Measurements from ENCODE around the gene PRSS37. TPM values are rescaled to one million over a fixed set of nuclear protein-coding genes. Genes with fewer than 3 reads are reported as not detected.

PRSS37 gene
- total RNA-seq, 1 experiment from 2014 or later: not detected

GRCh38 chr7:141880960-141881359 is 39.7 kb upstream of the PRSS37 start:
- no TSS peak for BruUV-seq (replicated peaks)
- no peak for ATAC-seq
- Histone ChIP-seq H3K9me2 (ENCODE audit: insufficient read depth) (no peaks in the 10 kb centered on the region), H3K9ac (ENCODE audit: low read length) (no peak overlapping the region), H3K4me3 (replicated peaks in 1 of 2; ENCODE audit: low read depth in 1 of 2, low read length in 2 of 2) (no peak overlapping the region), H3K27me3 (ENCODE audit: insufficient read depth, low read length) (no peaks in the 10 kb centered on the region), H3K27ac (ENCODE audit: low read depth, low read length) (no peak overlapping the region), H4K20me1 (ENCODE audit: insufficient read depth) (no peaks in the 10 kb centered on the region), H3K79me2 (ENCODE audit: insufficient read depth, low read length) (no peaks in the 10 kb centered on the region), H3K36me3 (ENCODE audit: control insufficient read depth in 1 of 2, insufficient read depth in 2 of 2, low read length in 2 of 2) (no peaks in the 10 kb centered on the region), H3K4me2 (ENCODE audit: low read length) (no peak overlapping the region), H3K9me3 (ENCODE audit: control insufficient read depth in 1 of 2, insufficient read depth in 1 of 2, low read depth in 1 of 2, low read length in 2 of 2) (no peaks in the 10 kb centered on the region), H2AFZ (ENCODE audit: low read depth, low read length, poor library complexity, severe bottlenecking) (no peak overlapping the region), H3K4me1 (ENCODE audit: control insufficient read depth in 1 of 2, insufficient read depth in 2 of 2, low read length in 2 of 2) (no peaks in the 10 kb centered on the region)
- ChIA-PET RAD21 (ENCODE audit: low non-redundant PET in 1 of 2, low total read pairs in 2 of 2, uncharacterized antibody in 2 of 2, unreplicated experiment in 2 of 2) (no interaction called here), POLR2A (no interaction called here), CTCF (no interaction called here)
- intact Hi-C loops (cut with micrococcal nuclease): no loop called here
- TF ChIP-seq ZNF274 (IDR thresholded peaks at IDR 0.05; ENCODE audit: low read depth, low read length) (no peak), MAX (IDR thresholded peaks at IDR 0.05) (no peak), ZFX (IDR thresholded peaks at IDR 0.05) (no peak), JUND (IDR thresholded peaks at IDR 0.05) (no peak), POLR2AphosphoS5 (IDR thresholded peaks at IDR 0.05; ENCODE audit: low read depth, low read length) (no peak), TCF7L2 (IDR thresholded peaks at IDR 0.05; ENCODE audit: borderline replicate concordance, extremely low read depth, insufficient read depth, insufficient read length) (no peak), CTCF (IDR thresholded peaks at IDR 0.05 in 2 of 3, conservative IDR thresholded peaks at IDR 0.05 in 1 of 3; ENCODE audit: borderline replicate concordance in 1 of 3, insufficient read depth in 1 of 3, low read depth in 2 of 3, low read length in 2 of 3) (no peak), SRF (IDR thresholded peaks at IDR 0.05; ENCODE audit: low read depth) (no peak)
- no peak for DNase-seq (ENCODE audit: low read depth, low spot score)

DNA sequence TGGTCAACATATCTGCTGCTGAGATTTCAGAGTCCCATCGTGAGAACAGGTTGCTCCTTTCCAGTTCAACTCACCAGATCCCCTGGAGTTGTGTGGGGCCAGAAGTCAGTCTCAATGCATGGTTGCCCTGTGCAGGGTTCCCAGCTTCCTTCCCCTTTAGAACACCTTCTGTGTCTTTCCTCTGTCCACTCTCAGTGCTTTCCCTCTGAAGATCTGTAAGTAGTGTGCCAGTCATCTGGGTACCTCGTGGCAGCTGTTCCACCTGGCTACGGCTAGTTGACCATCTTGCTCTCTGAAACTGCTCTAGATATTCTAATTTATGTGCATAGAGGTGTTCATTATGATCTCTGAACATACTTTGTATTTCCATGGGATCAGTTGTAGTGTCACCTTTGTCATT is 36.1 kb upstream of the PRSS37 start:
- no peaks in the 10 kb centered on the region for H3K9me3 ChIP-seq (ENCODE audit: control insufficient read depth in 1 of 2, insufficient read depth in 1 of 2, low read depth in 1 of 2, low read length in 2 of 2)
- no peaks in the 10 kb centered on the region for H3K4me1 ChIP-seq (ENCODE audit: control insufficient read depth in 1 of 2, insufficient read depth in 2 of 2, low read length in 2 of 2)
- CTCF ChIA-PET: no interaction called here
- no peaks in the 10 kb centered on the region for H3K79me2 ChIP-seq (ENCODE audit: insufficient read depth, low read length)
- H4K20me1 ChIP-seq (ENCODE audit: insufficient read depth): no peaks in the 10 kb centered on the region
- no peaks in the 10 kb centered on the region for H3K9me2 ChIP-seq (ENCODE audit: insufficient read depth)
- no peak overlapping the region for H3K4me2 ChIP-seq (ENCODE audit: low read length)
- no peak overlapping the region for H3K27ac ChIP-seq (ENCODE audit: low read depth, low read length)
- H3K4me3 ChIP-seq (replicated peaks in 1 of 2; ENCODE audit: low read depth in 1 of 2, low read length in 2 of 2): no peak overlapping the region
- H3K9ac ChIP-seq (ENCODE audit: low read length): no peak overlapping the region
- no peak overlapping the region for H2AFZ ChIP-seq (ENCODE audit: low read depth, low read length, poor library complexity, severe bottlenecking)
- BruUV-seq (replicated peaks): no TSS peak
- ATAC-seq: no peak
- intact Hi-C loops (cut with micrococcal nuclease): no loop called here
- no peaks in the 10 kb centered on the region for H3K36me3 ChIP-seq (ENCODE audit: control insufficient read depth in 1 of 2, insufficient read depth in 2 of 2, low read length in 2 of 2)
- POLR2A ChIA-PET: no interaction called here
- DNase-seq (ENCODE audit: low read depth, low spot score): no peak
- no peaks in the 10 kb centered on the region for H3K27me3 ChIP-seq (ENCODE audit: insufficient read depth, low read length)
- RAD21 ChIA-PET (ENCODE audit: low non-redundant PET in 1 of 2, low total read pairs in 2 of 2, uncharacterized antibody in 2 of 2, unreplicated experiment in 2 of 2): no interaction called here
- TF ChIP-seq SRF (IDR thresholded peaks at IDR 0.05; ENCODE audit: low read depth) (no peak), ZFX (IDR thresholded peaks at IDR 0.05) (no peak), ZBTB33 (IDR thresholded peaks at IDR 0.05; ENCODE audit: extremely low read depth, insufficient replicate concordance, low read length) (no peak), CEBPB (IDR thresholded peaks at IDR 0.05; ENCODE audit: low read depth) (no peak), MAX (IDR thresholded peaks at IDR 0.05) (no peak), EZH2phosphoT487 (IDR thresholded peaks at IDR 0.05; ENCODE audit: borderline replicate concordance) (no peak), TCF7L2 (IDR thresholded peaks at IDR 0.05; ENCODE audit: borderline replicate concordance, extremely low read depth, insufficient read depth, insufficient read length) (no peak)
- TF ChIP-seq, protein P1, sequence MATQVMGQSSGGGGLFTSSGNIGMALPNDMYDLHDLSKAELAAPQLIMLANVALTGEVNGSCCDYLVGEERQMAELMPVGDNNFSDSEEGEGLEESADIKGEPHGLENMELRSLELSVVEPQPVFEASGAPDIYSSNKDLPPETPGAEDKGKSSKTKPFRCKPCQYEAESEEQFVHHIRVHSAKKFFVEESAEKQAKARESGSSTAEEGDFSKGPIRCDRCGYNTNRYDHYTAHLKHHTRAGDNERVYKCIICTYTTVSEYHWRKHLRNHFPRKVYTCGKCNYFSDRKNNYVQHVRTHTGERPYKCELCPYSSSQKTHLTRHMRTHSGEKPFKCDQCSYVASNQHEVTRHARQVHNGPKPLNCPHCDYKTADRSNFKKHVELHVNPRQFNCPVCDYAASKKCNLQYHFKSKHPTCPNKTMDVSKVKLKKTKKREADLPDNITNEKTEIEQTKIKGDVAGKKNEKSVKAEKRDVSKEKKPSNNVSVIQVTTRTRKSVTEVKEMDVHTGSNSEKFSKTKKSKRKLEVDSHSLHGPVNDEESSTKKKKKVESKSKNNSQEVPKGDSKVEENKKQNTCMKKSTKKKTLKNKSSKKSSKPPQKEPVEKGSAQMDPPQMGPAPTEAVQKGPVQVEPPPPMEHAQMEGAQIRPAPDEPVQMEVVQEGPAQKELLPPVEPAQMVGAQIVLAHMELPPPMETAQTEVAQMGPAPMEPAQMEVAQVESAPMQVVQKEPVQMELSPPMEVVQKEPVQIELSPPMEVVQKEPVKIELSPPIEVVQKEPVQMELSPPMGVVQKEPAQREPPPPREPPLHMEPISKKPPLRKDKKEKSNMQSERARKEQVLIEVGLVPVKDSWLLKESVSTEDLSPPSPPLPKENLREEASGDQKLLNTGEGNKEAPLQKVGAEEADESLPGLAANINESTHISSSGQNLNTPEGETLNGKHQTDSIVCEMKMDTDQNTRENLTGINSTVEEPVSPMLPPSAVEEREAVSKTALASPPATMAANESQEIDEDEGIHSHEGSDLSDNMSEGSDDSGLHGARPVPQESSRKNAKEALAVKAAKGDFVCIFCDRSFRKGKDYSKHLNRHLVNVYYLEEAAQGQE (IDR thresholded peaks at IDR 0.05; ENCODE audit: low read depth): no peak

All from HCT116 (cell line).